H1 (cell line): Measurements from ENCODE around the gene DLK1. TPM values are rescaled to one million over a fixed set of nuclear protein-coding genes. Genes with fewer than 3 reads are reported as not detected.

Source experiments
- CTCF ChIA-PET: fragments of 300-600 bp; sonication (Branson Sonifier 250); formaldehyde crosslinking; loops from one replicate; lab custom pipeline; 2021; ENCODE audit not compliant: partially characterized antibody; lab: Charles Lee
- POLR2A ChIA-PET: fragments of 300-600 bp; sonication (Branson Sonifier 250); formaldehyde crosslinking; loops from one replicate; lab custom pipeline; 2021; ENCODE audit warnings: inconsistent platforms; ENCODE audit not compliant: partially characterized antibody; lab: Charles Lee
- DNase-seq, 2 experiments: peaks; one replicate each; pipeline versions ENCODE4 v3.0.0 to v3.0.0-alpha.2; 2010 to 2022; ENCODE audit warnings: low spot score in 2 of 2, low read depth in 1 of 2, mixed read lengths in 1 of 2
- FAIRE-seq: peaks from 2 replicates; lab custom pipeline; 2011; peaks lifted over from hg19 to GRCh38; lab: Jason Lieb, UNC
- H2AFZ ChIP-seq: 2 replicates; pipeline ENCODE4 v1.8.1; 2012; ENCODE audit warnings: low read length, inconsistent platforms
- H2AK5ac ChIP-seq: 2 replicates; pipeline ENCODE4 v1.6.1; 2013; ENCODE audit warnings: low read depth, low read length
- H2BK120ac ChIP-seq: replicated peaks from 2 replicates; pipeline ENCODE3; 2013; ENCODE audit warnings: low read depth, low read length, inconsistent platforms
- H2BK12ac ChIP-seq: 2 replicates; pipeline ENCODE4 v1.6.1; 2013; ENCODE audit warnings: low read depth, low read length
- H2BK15ac ChIP-seq: 2 replicates; pipeline ENCODE4 v1.6.1; 2013; ENCODE audit warnings: low read length
- H2BK20ac ChIP-seq: 2 replicates; pipeline ENCODE4 v1.6.1; 2013; ENCODE audit warnings: low read length
- H2BK5ac ChIP-seq: 2 replicates; pipeline ENCODE4 v1.6.1; 2013; ENCODE audit warnings: low read depth, low read length
- H3K14ac ChIP-seq: 2 replicates; pipeline ENCODE4 v1.6.1; 2013; ENCODE audit warnings: inconsistent platforms; ENCODE audit not compliant: insufficient read length
- H3K18ac ChIP-seq: 2 replicates; pipeline ENCODE4 v1.6.1; 2013; ENCODE audit warnings: low read length; ENCODE audit errors: extremely low read depth
- H3K23ac ChIP-seq: 2 replicates; pipeline ENCODE4 v1.6.1; 2013; ENCODE audit warnings: inconsistent platforms; ENCODE audit not compliant: insufficient read length
- H3K23me2 ChIP-seq: 2 replicates; pipeline ENCODE4 v1.6.1; 2013; ENCODE audit warnings: low read depth, low read length
- H3K27ac ChIP-seq: 2 replicates; pipeline ENCODE4 v1.6.1; 2011; ENCODE audit warnings: low read depth, low read length, inconsistent platforms
- H3K27me3 ChIP-seq, 4 experiments: replicated peaks in 1 of 4; 1 replicate in 1 of 4; 2 replicates in 3 of 4; pipeline versions ENCODE4 v1.6.1 to v1.8.1; 2011 to 2013; ENCODE audit warnings: low read length in 3 of 4, mild to moderate bottlenecking in 3 of 4, inconsistent platforms in 2 of 4, mixed read lengths in 2 of 4, moderate library complexity in 1 of 4; ENCODE audit not compliant: control insufficient read depth in 3 of 4, insufficient read depth in 3 of 4; ENCODE audit errors: extremely low read depth in 1 of 4
- H3K36me3 ChIP-seq, 4 experiments: 2 replicates each; pipeline versions ENCODE4 v1.6.1 to v1.8.1; 2011 to 2013; ENCODE audit warnings: mild to moderate bottlenecking in 4 of 4, low read length in 3 of 4, moderate library complexity in 2 of 4, control low read depth in 1 of 4, inconsistent platforms in 1 of 4; ENCODE audit not compliant: insufficient read depth in 4 of 4, control insufficient read depth in 2 of 4
- H3K4ac ChIP-seq: replicated peaks from 2 replicates; pipeline ENCODE3; 2013; ENCODE audit warnings: low read length, low read depth, mixed read lengths, inconsistent platforms; ENCODE audit not compliant: insufficient read length
- H3K4me1 ChIP-seq, 4 experiments: replicated peaks in 1 of 4; 1 replicate in 1 of 4; 2 replicates in 3 of 4; pipeline versions ENCODE4 v1.6.1 to v1.8.1; 2011 to 2013; ENCODE audit warnings: low read length in 3 of 4, inconsistent platforms in 2 of 4, mixed read lengths in 1 of 4; ENCODE audit not compliant: insufficient read depth in 4 of 4, control insufficient read depth in 3 of 4
- H3K4me2 ChIP-seq, 2 experiments: 2 replicates each; pipeline versions ENCODE4 v1.6.1 to v1.8.1; 2011 to 2013; ENCODE audit warnings: low read depth in 2 of 2, low read length in 2 of 2, control low read depth in 1 of 2, inconsistent platforms in 1 of 2, mild to moderate bottlenecking in 1 of 2; ENCODE audit not compliant: insufficient read depth in 1 of 2
- H3K4me3 ChIP-seq, 4 experiments: fragments of 200-600, 300-600 bp in 1 of 4; sonication (generic), shearing (Covaris generic), sonication (Bioruptor Twin) in 1 of 4; 2 replicates each; pipeline versions ENCODE4 v1.5.1 to v1.8.1; 2011 to 2016; ENCODE audit warnings: low read length in 4 of 4, low read depth in 3 of 4, control low read depth in 2 of 4, inconsistent platforms in 2 of 4, mild to moderate bottlenecking in 2 of 4, mixed read lengths in 1 of 4, moderate library complexity in 1 of 4; ENCODE audit not compliant: insufficient read depth in 2 of 4; ENCODE audit errors: extremely low read depth in 1 of 4
- H3K56ac ChIP-seq: replicated peaks from 2 replicates; pipeline ENCODE3; 2013; ENCODE audit warnings: low read depth, mild to moderate bottlenecking, mixed read lengths, low read length, inconsistent platforms; ENCODE audit not compliant: insufficient read length
- H3K79me1 ChIP-seq: 2 replicates; pipeline ENCODE4 v1.6.1; 2013; ENCODE audit warnings: low read depth, low read length, control low read depth
- H3K79me2 ChIP-seq, 2 experiments: 2 replicates each; pipeline versions ENCODE4 v1.6.1 to v1.8.1; 2012 to 2013; ENCODE audit warnings: low read length in 2 of 2, mild to moderate bottlenecking in 2 of 2, inconsistent platforms in 1 of 2; ENCODE audit not compliant: insufficient read depth in 2 of 2, control insufficient read depth in 1 of 2
- H3K9ac ChIP-seq, 4 experiments: replicated peaks in 1 of 4; 1 replicate in 1 of 4; 2 replicates in 3 of 4; pipeline versions ENCODE4 v1.6.1 to v1.8.1; 2011 to 2013; ENCODE audit warnings: low read depth in 3 of 4, low read length in 3 of 4, control low read depth in 2 of 4, mild to moderate bottlenecking in 2 of 4, moderate library complexity in 2 of 4, inconsistent platforms in 1 of 4; ENCODE audit errors: extremely low read depth in 1 of 4
- H3K9me3 ChIP-seq, 2 experiments: 2 replicates each; pipeline versions ENCODE4 v1.6.1 to v1.8.1; 2012 to 2013; ENCODE audit warnings: mild to moderate bottlenecking in 2 of 2, moderate library complexity in 2 of 2, control low read depth in 1 of 2, inconsistent platforms in 1 of 2, low read depth in 1 of 2, low read length in 1 of 2, mixed read lengths in 1 of 2; ENCODE audit not compliant: insufficient read depth in 2 of 2
- H4K20me1 ChIP-seq, 2 experiments: replicated peaks in 1 of 2; 2 replicates each; pipeline versions ENCODE3 to v1.8.1; 2011 to 2013; ENCODE audit warnings: inconsistent platforms in 2 of 2, low read length in 2 of 2, mild to moderate bottlenecking in 1 of 2; ENCODE audit not compliant: insufficient read depth in 2 of 2, control insufficient read depth in 1 of 2
- H4K5ac ChIP-seq: 2 replicates; pipeline ENCODE4 v1.6.1; 2013; ENCODE audit warnings: low read length, low read depth, mixed read lengths, inconsistent platforms; ENCODE audit not compliant: insufficient read length
- H4K8ac ChIP-seq: 2 replicates; pipeline ENCODE4 v1.8.0; 2013; ENCODE audit warnings: mild to moderate bottlenecking, moderate library complexity, low read length, inconsistent platforms; ENCODE audit not compliant: insufficient read depth; ENCODE audit errors: extremely low read depth
- H4K91ac ChIP-seq: replicated peaks from 2 replicates; pipeline ENCODE3; 2013; ENCODE audit warnings: low read length, mixed read lengths, inconsistent platforms; ENCODE audit not compliant: insufficient read length
- ATF3 ChIP-seq: IDR thresholded peaks from 2 replicates; pipeline ENCODE4 v1.6.1; 2011; ENCODE audit warnings: low read depth, mild to moderate bottlenecking, low read length; ENCODE audit not compliant: insufficient read depth
- CTCF ChIP-seq, 3 experiments: IDR thresholded peaks; 1 replicate in 2 of 3; 2 replicates in 1 of 3; pipeline versions ENCODE4 v1.5.1 to v1.6.1; 2011; ENCODE audit warnings: low read length in 3 of 3, mild to moderate bottlenecking in 3 of 3, inconsistent platforms in 2 of 3, low read depth in 1 of 3, moderate library complexity in 1 of 3; ENCODE audit not compliant: insufficient read depth in 1 of 3; ENCODE audit errors: control extremely low read depth in 1 of 3
- E2F6 ChIP-seq: IDR thresholded peaks from 2 replicates; pipeline ENCODE4 v1.6.1; 2012; ENCODE audit warnings: inconsistent platforms
- SAP30 ChIP-seq: fragments of 300-600 bp; sonication (generic); IDR thresholded peaks from 2 replicates; pipeline ENCODE4 v1.7.1; 2012; ENCODE audit warnings: low read length, moderate library complexity, mild to moderate bottlenecking, inconsistent platforms; ENCODE audit not compliant: insufficient read depth, insufficient replicate concordance
- SP2 ChIP-seq: IDR thresholded peaks from 2 replicates; pipeline ENCODE4 v1.6.1; 2012; ENCODE audit warnings: mild to moderate bottlenecking, low read length, inconsistent platforms
- TAF7 ChIP-seq: optimal IDR thresholded peaks from 2 replicates; pipeline ENCODE3; 2011; ENCODE audit warnings: low read depth, mild to moderate bottlenecking, inconsistent platforms, low read length, moderate library complexity, borderline replicate concordance
- WGBS, 2 experiments: shearing (Covaris generic) in 1 of 2; methylation state at CpG; one replicate each; pipeline versions ENCODE4 v1.1.6 to v1.1.7; 2013 to 2015; ENCODE audit warnings: low lambda C conversion rate in 2 of 2, mixed read lengths in 2 of 2, inconsistent platforms in 1 of 2, low coverage in 1 of 2, missing lambda C conversion rate in 1 of 2; ENCODE audit not compliant: insufficient replicate concordance in 2 of 2, insufficient coverage in 1 of 2, insufficient read length in 1 of 2; ENCODE audit errors: extremely low coverage in 1 of 2, missing lambda C conversion rate in 1 of 2; 5-methylcytosine and 5-hydroxymethylcytosine counted together
- polyA plus RNA-seq, 7 experiments: library from polyadenylated mRNA; depleted of rRNA in 3 of 7; stranded (reverse) in 5 of 7; unstranded in 2 of 7; fragments of >200 nt in 5 of 7; fragments of 200-250 nt in 2 of 7; gene quantifications; 1 replicate in 5 of 7; 2 replicates in 1 of 7; 4 replicates in 1 of 7; pipeline versions ENCODE4 v1.2.1 to v1.2.3, GENCODE V29; 2011 to 2013; ENCODE audit warnings: missing spikeins in 2 of 7, mixed read lengths in 2 of 7
- total RNA-seq: library from RNA; stranded (reverse); fragmentation: NEBNext Ultra II Directional; extraction: Animal tissue kit (Norgen Biotek cat#: 25700); gene quantifications from 2 replicates; pipeline ENCODE4 v1.2.1, GENCODE V29; 2021

DLK1 gene
- total and polyA plus RNA-seq, 2 of the 8 experiments (the other 6 are each of a cell fraction or from before 2014, with no cell fraction given), result 1.3 to 2.4 TPM

- H3K4me3 ChIP-seq, result no peak overlapping the region
- no peak overlapping the region for H3K27ac ChIP-seq
- peak overlapping the region; percentile 71; the same call in 1 of the 2 replicates for H3K18ac ChIP-seq
- H2BK12ac ChIP-seq, result no peak overlapping the region
- H2AK5ac ChIP-seq, result no peak overlapping the region
- DNase-seq (no peak), FAIRE-seq (no peak)
- peaks cover 2 to 18% (median 10%) of the 10 kb centered on the region in 4 experiments for H3K4me1 ChIP-seq
- H3K79me1 ChIP-seq, result no peaks in the 10 kb centered on the region
- no peak overlapping the region for H2AFZ ChIP-seq
- ChIA-PET CTCF (interaction anchor here (0.6 to 8.3 kb wide), 5 partner anchors 14 to 292 kb away, joined by 3 to 60 read pairs (median 8); no protein-coding TSS in a partner anchor), POLR2A (interaction anchor here (1.9 kb wide), 1 partner anchor 23 kb away, joined by 4 read pairs; no protein-coding TSS in a partner anchor)
- H3K79me2 ChIP-seq, result no peaks in the 10 kb centered on the region
- no peak overlapping the region for H3K4me2 ChIP-seq
- no peak overlapping the region for H2BK20ac ChIP-seq
- H4K20me1 ChIP-seq, result no peaks in the 10 kb centered on the region
- H2BK5ac ChIP-seq, result peak overlapping the region; percentile 44; the same call in 1 of the 2 replicates
- WGBS, 2 experiments, result 86% methylated on average over 26 of the region's 29 CpGs; no CpG with 5 or more reads in 1 of the 2 experiments
- no peaks in the 10 kb centered on the region for H3K9me3 ChIP-seq
- no peak overlapping the region for H3K23ac ChIP-seq
- no peak overlapping the region for H3K56ac ChIP-seq
- no peaks in the 10 kb centered on the region for H3K36me3 ChIP-seq
- no peak overlapping the region for H4K91ac ChIP-seq
- no peak overlapping the region for H4K5ac ChIP-seq
- H3K23me2 ChIP-seq, result no peaks in the 10 kb centered on the region
- no peak overlapping the region for H3K9ac ChIP-seq
- no peak overlapping the region for H3K4ac ChIP-seq
- H3K14ac ChIP-seq, result no peak overlapping the region
- H3K27me3 ChIP-seq, result peaks cover 0 to 9% (median 6%) of the 10 kb centered on the region in 4 experiments; a peak in 5 of 7 replicates
- peak overlapping the region; percentile 46; the same call in 1 of the 2 replicates for H2BK15ac ChIP-seq
- H4K8ac ChIP-seq, result 0 out of 2 replicates have a peak overlapping the region, but pooled peaks have one; percentile 26
- H2BK120ac ChIP-seq, result no peak overlapping the region
- TF ChIP-seq SAP30, result no peak
- no peak for TF ChIP-seq CTCF (IDR thresholded peaks at IDR 0.05; ENCODE audit: control extremely low read depth in 1 of 3, insufficient read depth in 1 of 3, low read depth in 1 of 3, low read length in 3 of 3)
- TF ChIP-seq ATF3, result no peak
- TF ChIP-seq E2F6, result no peak
- no peak for TF ChIP-seq TAF7
- TF ChIP-seq SP2, result no peak
Observed at GRCh38 chr14:100677554-100678468, 48.9 kb upstream of the DLK1 start.
